ENCODE data around the gene SCNN1G.
A peak's percentile ranks its signal among the peaks of the same experiment; 100 is the strongest.

SCNN1G gene

GRCh38 chr16:23174622-23175021 is 7.9 kb upstream of the SCNN1G start:
- no peak overlapping the region for H3K4me3 Mint-ChIP-seq
- peaks cover 69% of the 10 kb centered on the region for H3K27me3 Mint-ChIP-seq
- DNase-seq, result no peak

GRCh38 chr16:23175651-23176050 is 6.9 kb upstream of the SCNN1G start:
- DNase-seq, result no peak
- H3K4me1 Mint-ChIP-seq, result no peaks in the 10 kb centered on the region
- no peaks in the 10 kb centered on the region for H3K9me3 Mint-ChIP-seq
- no peak overlapping the region for H3K4me3 Mint-ChIP-seq
- ATAC-seq, result no peak
- no peak overlapping the region for H3K27ac Mint-ChIP-seq
- peaks cover 65% of the 10 kb centered on the region for H3K27me3 Mint-ChIP-seq

More at GRCh38 chr16:23174622-23175021, 7.9 kb upstream of the SCNN1G start:
- Mint-ChIP-seq H3K27ac (peak overlapping the region in 1 of 2 donors; percentile 27), H3K4me1 (no peaks in the 10 kb centered on the region), H3K9me3 (no peaks in the 10 kb centered on the region)
- no peak for ATAC-seq

- Mint-ChIP-seq H3K9me3 (no peaks in the 10 kb centered on the region), H3K4me1 (peaks cover 14% of the 10 kb centered on the region), H3K4me3 (peak overlapping the region in 1 of 2 donors; percentile 65), H3K27ac (no peak overlapping the region), H3K27me3 (peaks cover 77% of the 10 kb centered on the region)
- ATAC-seq (no peak), DNase-seq (no peak)
These were observed 1.0 kb upstream of the SCNN1G start for GRCh38 chr16:23181506-23181905.

- Mint-ChIP-seq H3K4me1 (peaks cover 14% of the 10 kb centered on the region), H3K27ac (peak overlapping the region in 1 of 2 donors; percentile 74), H3K9me3 (no peaks in the 10 kb centered on the region), H3K27me3 (peaks cover 83% of the 10 kb centered on the region), H3K4me3 (peak overlapping the region; percentile 53 to 61)
- ATAC-seq (peak; percentile 98), DNase-seq (peak; percentile 85 to 89)
These were observed 303 bp upstream of the SCNN1G start for GRCh38 chr16:23182206-23182678.

- H3K4me1 Mint-ChIP-seq, result peaks cover 14% of the 10 kb centered on the region
- no peak overlapping the region for H3K4me3 Mint-ChIP-seq
- ATAC-seq, result no peak
- no peak for DNase-seq
- H3K9me3 Mint-ChIP-seq, result no peaks in the 10 kb centered on the region
- H3K27me3 Mint-ChIP-seq, result peaks cover 81% of the 10 kb centered on the region
- H3K27ac Mint-ChIP-seq, result no peak overlapping the region
These were observed 958 bp downstream of the SCNN1G start for GRCh38 chr16:23183543-23183862.

GRCh38 chr16:23185656-23186055 is 3.1 kb downstream of the SCNN1G start:
- H3K27me3 Mint-ChIP-seq, result peaks cover 67% of the 10 kb centered on the region
- H3K4me1 Mint-ChIP-seq, result peaks cover 14% of the 10 kb centered on the region
- ATAC-seq (no peak), DNase-seq (no peak)
- no peak overlapping the region for H3K4me3 Mint-ChIP-seq
- no peak overlapping the region for H3K27ac Mint-ChIP-seq
- H3K9me3 Mint-ChIP-seq, result no peaks in the 10 kb centered on the region

- H3K27me3 Mint-ChIP-seq, result peaks cover 64% of the 10 kb centered on the region
- DNase-seq, result no peak
- no peak overlapping the region for H3K4me3 Mint-ChIP-seq
- ATAC-seq, result no peak
- no peaks in the 10 kb centered on the region for H3K9me3 Mint-ChIP-seq
- no peak overlapping the region for H3K27ac Mint-ChIP-seq
- peaks cover 13% of the 10 kb centered on the region for H3K4me1 Mint-ChIP-seq
These were observed 3.6 kb downstream of the SCNN1G start for GRCh38 chr16:23186171-23186570.

GRCh38 chr16:23187341-23187740 is 4.8 kb downstream of the SCNN1G start:
- DNase-seq (no peak), ATAC-seq (no peak)
- Mint-ChIP-seq H3K4me1 (peaks cover under 1% of the 10 kb centered on the region), H3K4me3 (no peak overlapping the region), H3K27me3 (peaks cover 58% of the 10 kb centered on the region), H3K27ac (no peak overlapping the region), H3K9me3 (no peaks in the 10 kb centered on the region)

- ATAC-seq, result no peak
- no peak overlapping the region for H3K27ac Mint-ChIP-seq
- DNase-seq, result no peak
- peaks cover 47% of the 10 kb centered on the region for H3K27me3 Mint-ChIP-seq
- H3K4me1 Mint-ChIP-seq, result no peaks in the 10 kb centered on the region
- H3K9me3 Mint-ChIP-seq, result no peaks in the 10 kb centered on the region
- no peak overlapping the region for H3K4me3 Mint-ChIP-seq
These were observed 6.4 kb downstream of the SCNN1G start for GRCh38 chr16:23188911-23189310.

GRCh38 chr16:23194497-23195221 is 12.1 kb downstream of the SCNN1G start:
- Mint-ChIP-seq H3K9me3 (no peaks in the 10 kb centered on the region), H3K4me3 (no peak overlapping the region)

GRCh38 chr16:23195366-23195978 is 12.9 kb downstream of the SCNN1G start:
- peaks cover 25% of the 10 kb centered on the region for H3K27me3 Mint-ChIP-seq
- no peak overlapping the region for H3K4me3 Mint-ChIP-seq
- no peak overlapping the region for H3K27ac Mint-ChIP-seq
- no peaks in the 10 kb centered on the region for H3K9me3 Mint-ChIP-seq
- DNase-seq (no peak), ATAC-seq (no peak)
- H3K4me1 Mint-ChIP-seq, result no peaks in the 10 kb centered on the region

More at GRCh38 chr16:23194497-23195221, 12.1 kb downstream of the SCNN1G start:
- H3K27me3 Mint-ChIP-seq, result peaks cover 22% of the 10 kb centered on the region
- no peaks in the 10 kb centered on the region for H3K4me1 Mint-ChIP-seq
- ATAC-seq (no peak), DNase-seq (no peak)
- H3K27ac Mint-ChIP-seq, result no peak overlapping the region

- no peaks in the 10 kb centered on the region for H3K9me3 Mint-ChIP-seq
- no peak for DNase-seq
- no peaks in the 10 kb centered on the region for H3K4me1 Mint-ChIP-seq
- H3K27ac Mint-ChIP-seq, result no peak overlapping the region
- H3K27me3 Mint-ChIP-seq, result peaks cover 35% of the 10 kb centered on the region
- no peak for ATAC-seq
- no peak overlapping the region for H3K4me3 Mint-ChIP-seq
These were observed 14.0 kb downstream of the SCNN1G start for GRCh38 chr16:23196539-23196938.

- Mint-ChIP-seq H3K27me3 (peaks cover 31% of the 10 kb centered on the region), H3K27ac (no peak overlapping the region), H3K4me3 (no peak overlapping the region), H3K4me1 (no peaks in the 10 kb centered on the region), H3K9me3 (no peaks in the 10 kb centered on the region)
- ATAC-seq, result no peak
- no peak for DNase-seq
These were observed 19.6 kb downstream of the SCNN1G start for GRCh38 chr16:23202166-23202565.

GRCh38 chr16:23206986-23207385 is 24.4 kb downstream of the SCNN1G start:
- no peak for ATAC-seq
- no peak overlapping the region for H3K4me3 Mint-ChIP-seq
- H3K4me1 Mint-ChIP-seq, result no peaks in the 10 kb centered on the region
- no peaks in the 10 kb centered on the region for H3K9me3 Mint-ChIP-seq
- H3K27ac Mint-ChIP-seq, result no peak overlapping the region
- H3K27me3 Mint-ChIP-seq, result peaks cover 24% of the 10 kb centered on the region
- no peak for DNase-seq

- ATAC-seq (no peak), DNase-seq (no peak)
- Mint-ChIP-seq H3K9me3 (no peaks in the 10 kb centered on the region), H3K4me3 (no peak overlapping the region), H3K27ac (no peak overlapping the region), H3K4me1 (no peaks in the 10 kb centered on the region), H3K27me3 (peaks cover 19% of the 10 kb centered on the region)
These were observed 24.9 kb downstream of the SCNN1G start for GRCh38 chr16:23207485-23207884.

GRCh38 chr16:23209606-23210005 is 27.1 kb downstream of the SCNN1G start:
- no peaks in the 10 kb centered on the region for H3K9me3 Mint-ChIP-seq
- no peak for ATAC-seq
- no peaks in the 10 kb centered on the region for H3K4me1 Mint-ChIP-seq
- no peak for DNase-seq
- no peak overlapping the region for H3K4me3 Mint-ChIP-seq
- peaks cover 17% of the 10 kb centered on the region for H3K27me3 Mint-ChIP-seq
- no peak overlapping the region for H3K27ac Mint-ChIP-seq
